Forelimb muscle (tissue), 1 donor: Measurements from ENCODE around the gene GRID2. TPM values are rescaled to one million over a fixed set of nuclear protein-coding genes. Genes with fewer than 3 reads are reported as not detected.
"Not testable (repeated sequence)": the region's sequence is repeated elsewhere in the genome, so short reads cannot be mapped to it uniquely, and the experiment has no call there.

Source experiments
- DNase-seq: peaks from one replicate; pipeline ENCODE4 v3.0.0-alpha.2; 2013; ENCODE audit warnings: low read depth
- polyA plus RNA-seq: library from polyadenylated mRNA; unstranded; fragments of 120-200 nt; gene quantifications from one replicate; pipeline ENCODE4 v1.2.1, GENCODE V29; 2013; ENCODE audit not compliant: insufficient read length

GRID2 gene
- polyA plus RNA-seq, 1 donor: 0.16 TPM

DNA sequence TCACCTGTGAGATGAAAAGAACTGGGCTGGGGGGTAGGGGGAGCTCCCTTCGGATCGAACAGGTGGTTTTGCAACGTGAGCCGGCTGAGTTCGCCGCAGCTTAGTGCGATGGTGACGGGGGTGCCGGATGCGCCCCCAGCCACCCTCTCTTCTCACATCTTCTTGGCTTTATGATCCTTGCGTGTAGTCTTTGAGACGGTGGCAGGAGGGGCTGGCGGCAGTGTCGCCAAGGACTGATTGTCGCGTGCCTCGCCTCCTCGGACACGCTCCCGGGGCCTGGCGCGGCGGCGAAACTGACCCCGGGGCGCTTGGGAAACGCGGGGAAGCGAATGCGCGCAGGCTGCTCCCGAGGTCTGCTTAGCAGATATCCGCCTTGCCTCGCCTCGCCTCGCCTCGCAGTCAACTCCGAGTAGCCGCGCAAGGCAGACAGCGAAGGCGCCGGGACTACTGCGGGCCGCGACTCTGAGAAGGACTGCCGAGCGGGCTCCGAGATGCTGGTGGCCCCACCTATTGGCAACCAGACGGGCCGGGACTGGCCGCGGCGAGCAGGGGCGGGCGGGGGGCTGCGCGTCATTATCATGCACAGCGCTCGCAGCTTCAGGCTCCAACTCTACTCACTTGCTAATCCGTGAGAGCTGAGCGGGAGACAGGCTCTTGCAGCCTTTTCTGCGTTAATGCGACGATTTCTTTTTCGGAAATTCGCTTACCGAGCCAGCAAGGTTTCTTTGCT lies 1.5 kb downstream of the GRID2 start:
- DNase-seq: peak; percentile 19

DNA sequence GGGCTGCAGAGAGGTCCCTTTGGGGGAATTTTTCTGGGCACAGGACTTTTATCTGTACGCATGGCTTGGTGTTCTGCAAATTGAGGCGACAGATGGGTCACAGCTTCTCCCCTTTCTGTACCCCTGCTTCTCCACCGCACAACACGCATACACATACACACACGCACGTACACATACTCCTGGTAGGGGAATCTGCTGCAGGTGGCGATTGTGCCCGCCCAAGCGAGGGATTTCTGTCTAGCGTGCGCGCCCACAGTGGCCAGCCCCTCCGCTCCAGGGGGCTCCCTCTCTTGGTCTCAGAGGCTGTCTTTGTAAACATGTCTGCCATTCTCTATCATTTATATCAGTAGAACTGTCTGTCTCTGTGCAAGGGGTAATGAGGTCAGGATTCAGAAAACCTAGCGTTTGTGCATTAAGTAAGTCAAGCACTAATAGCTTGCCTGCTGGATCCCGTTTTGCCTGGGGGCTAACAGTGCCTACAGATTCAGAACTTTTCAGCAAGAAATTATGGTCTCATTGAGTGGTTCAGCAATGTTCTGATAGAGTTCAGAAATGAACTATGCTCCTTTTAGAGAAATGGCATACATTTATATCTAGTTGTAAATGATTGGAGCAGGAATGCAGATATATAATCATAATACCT lies 2.2 kb downstream of the GRID2 start:
- DNase-seq: no peak

- DNase-seq: no peak
Measured at GRCh38 chr4:92307181-92307580, 3.4 kb downstream of the GRID2 start.

DNA sequence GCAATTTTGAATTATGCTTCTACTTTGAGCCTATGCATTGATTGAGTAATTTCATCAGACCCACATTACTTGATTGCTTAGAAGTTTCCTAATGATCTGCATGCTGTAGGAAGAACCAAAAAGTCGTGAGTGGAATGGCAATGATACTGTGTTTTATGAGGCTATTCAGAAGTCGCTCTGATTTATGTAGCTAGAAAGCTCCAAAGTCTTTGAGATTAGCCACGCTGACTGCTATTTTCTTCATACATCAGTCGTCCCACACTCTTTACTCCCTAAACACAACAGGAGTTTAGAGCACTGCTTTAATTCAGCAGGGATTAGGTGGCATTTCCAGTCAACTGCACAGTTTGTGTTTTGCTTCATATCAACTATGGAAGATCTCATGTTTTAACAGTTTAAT lies 4.1 kb downstream of the GRID2 start:
- no peak for DNase-seq

GRCh38 chr4:92317047-92317446 lies 13.3 kb downstream of the GRID2 start:
- DNase-seq: no peak

DNA sequence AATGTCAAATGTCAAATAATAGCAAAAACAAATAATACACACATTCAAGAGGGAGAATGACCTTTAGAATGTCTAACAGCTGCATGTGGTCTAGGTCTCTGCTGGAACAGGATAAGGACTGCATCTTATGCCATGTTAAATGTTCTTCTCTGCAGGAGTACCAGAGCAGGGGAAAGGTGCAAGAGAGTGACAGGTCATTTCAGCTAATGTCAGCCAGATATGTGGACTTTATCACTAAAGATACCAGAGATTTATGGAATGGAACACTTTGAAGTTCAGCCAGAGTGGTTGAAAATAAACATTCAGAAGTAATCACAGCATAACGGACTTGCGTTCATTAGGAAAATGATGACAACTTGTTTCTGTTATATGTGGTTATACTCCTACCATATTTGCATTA lies 24.3 kb downstream of the GRID2 start:
- no peak for DNase-seq

- DNase-seq: no peak
Measured at GRCh38 chr4:92333016-92333415, 29.2 kb downstream of the GRID2 start.

DNA sequence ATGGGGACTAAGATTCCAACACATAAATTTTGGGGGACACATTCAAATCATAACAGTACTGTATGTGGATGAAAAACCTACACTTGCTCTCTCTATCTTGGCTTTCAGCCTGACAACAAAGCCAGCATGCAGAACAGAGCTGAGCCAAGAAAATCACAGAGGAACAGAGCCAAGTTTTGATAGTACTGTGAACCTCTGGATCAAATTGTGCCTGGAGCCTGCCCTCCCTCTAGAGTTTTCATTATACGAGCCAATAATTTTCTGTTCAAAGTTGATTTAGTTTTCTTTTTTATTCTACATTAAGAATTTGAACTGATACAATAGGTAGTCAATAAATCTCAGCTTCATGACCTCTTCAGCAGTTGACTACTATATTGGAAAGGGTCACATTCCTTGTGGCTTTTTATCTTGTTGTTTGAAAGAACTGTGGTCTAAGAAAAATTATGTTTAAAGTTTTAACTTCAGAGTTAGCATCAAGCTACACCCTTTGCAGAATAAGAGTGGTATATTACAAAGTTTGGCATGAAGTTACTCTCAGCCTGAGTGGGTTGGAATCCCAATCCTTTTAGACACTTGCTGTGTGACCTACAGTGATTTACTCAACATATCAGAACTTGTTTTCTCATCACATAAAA lies 31.1 kb downstream of the GRID2 start:
- peak; percentile 22 for DNase-seq

- DNase-seq: no peak
Measured at GRCh38 chr4:92339676-92340075, 35.9 kb downstream of the GRID2 start.

DNA sequence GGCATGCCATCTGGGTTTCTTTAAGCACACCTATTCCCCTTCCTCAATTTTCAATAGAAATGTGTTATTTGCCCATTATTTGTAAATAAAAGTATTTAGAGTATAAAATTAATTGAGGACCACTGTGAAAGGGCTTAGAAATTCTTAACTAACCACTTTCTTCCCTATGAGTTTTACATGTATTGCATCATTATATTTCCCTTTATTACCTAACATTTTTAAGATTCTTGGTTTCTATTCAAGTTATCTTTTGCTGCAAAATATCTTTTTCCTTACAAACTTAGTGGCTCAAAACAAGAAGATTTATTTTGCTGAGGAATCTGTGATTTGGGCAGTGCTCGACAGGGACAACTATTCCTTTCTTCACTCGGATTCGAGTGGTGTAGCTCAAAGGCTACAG lies 40.5 kb downstream of the GRID2 start:
- no peak for DNase-seq

- DNase-seq: no peak
Measured at GRCh38 chr4:92346289-92346688, 42.5 kb downstream of the GRID2 start.

DNA sequence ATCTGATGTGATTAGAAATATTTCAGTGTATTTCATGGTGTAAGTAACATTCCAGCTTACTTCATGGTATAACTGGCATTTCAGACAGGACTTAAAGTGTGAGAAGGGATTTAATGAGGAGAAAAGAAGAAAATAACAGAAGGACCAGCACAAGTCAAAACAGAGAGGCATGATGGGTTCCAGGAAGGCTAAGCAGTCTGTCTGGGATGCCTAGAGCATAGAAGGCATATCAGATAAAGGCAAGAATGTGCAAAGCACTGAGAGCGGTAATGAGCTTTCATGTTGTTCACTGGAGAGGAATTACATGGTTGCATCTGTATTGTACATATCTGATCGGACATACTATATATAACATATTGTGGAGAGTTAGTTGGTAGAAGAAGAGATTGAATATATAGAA lies 54.2 kb downstream of the GRID2 start:
- no peak for DNase-seq

- DNase-seq: no peak
Measured at GRCh38 chr4:92359491-92359890, 55.7 kb downstream of the GRID2 start.

GRCh38 chr4:92362028-92362427 lies 58.3 kb downstream of the GRID2 start:
- DNase-seq: no peak

GRCh38 chr4:92368653-92369052 lies 64.9 kb downstream of the GRID2 start:
- no peak for DNase-seq

DNA sequence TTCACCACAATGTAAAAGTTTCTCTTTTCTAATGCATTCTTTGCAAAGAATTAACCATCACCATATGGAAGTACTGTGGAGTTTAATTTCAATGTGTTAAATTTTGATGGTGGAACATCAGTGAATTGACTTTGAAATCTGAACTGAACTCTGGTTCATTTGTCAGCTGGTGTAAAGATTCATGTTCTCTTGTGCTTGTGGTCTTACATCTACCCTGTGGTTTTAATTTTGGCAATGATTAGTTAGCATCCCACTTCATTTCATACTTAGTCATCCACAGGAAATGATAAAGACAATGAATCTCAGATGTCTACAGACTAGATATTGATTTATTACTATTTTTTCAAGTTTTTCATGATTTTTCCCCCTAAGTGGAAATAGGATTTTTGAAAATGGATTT lies 77.8 kb downstream of the GRID2 start:
- no peak for DNase-seq

GRCh38 chr4:92382128-92382527 lies 78.4 kb downstream of the GRID2 start:
- no peak for DNase-seq

GRCh38 chr4:92387459-92388069 lies 83.8 kb downstream of the GRID2 start:
- no peak for DNase-seq

DNA sequence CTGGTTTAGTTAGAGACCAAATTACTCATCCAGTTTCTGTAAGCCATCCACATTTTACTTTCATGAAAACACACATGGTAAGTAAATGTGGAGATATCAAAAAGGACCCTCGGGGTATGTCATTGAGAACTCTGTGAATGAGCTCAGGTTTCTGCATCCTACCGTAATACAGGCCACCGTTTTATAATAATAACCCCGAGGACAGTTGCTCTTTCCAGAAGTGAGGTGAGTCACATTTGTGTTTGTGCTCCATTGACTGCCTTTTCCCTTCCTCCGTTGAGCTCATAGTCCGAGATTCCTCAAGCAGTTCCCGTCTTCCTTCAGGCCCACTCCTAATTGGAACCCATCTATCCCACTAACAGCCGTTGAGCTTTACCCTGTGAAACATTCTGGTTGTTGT lies 95.3 kb downstream of the GRID2 start:
- no peak for DNase-seq

GRCh38 chr4:92403525-92403924 lies 99.8 kb downstream of the GRID2 start:
- DNase-seq: not testable (repeated sequence)

- DNase-seq: no peak
Measured at GRCh38 chr4:92406488-92406887, 102.7 kb downstream of the GRID2 start.

DNA sequence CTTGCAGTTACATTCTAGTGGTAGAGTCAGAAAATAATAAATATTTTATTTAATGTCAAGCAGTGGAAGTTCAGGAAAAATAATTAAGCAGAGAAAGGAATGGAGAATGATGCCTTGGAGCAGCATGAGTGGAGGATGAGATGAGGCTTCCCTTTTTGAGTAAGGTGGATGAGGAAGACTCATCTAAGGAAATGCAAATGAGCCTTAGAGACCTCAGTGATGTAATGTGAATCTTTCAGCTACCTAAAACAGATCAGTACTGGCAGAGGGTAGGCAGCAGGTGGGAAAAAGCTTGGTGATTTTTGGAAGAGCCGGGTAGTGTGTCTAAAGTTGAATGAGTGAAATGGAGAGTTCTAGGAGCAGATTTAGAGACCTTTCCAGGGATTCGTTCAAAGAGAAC lies 118.2 kb downstream of the GRID2 start:
- no peak for DNase-seq

DNA sequence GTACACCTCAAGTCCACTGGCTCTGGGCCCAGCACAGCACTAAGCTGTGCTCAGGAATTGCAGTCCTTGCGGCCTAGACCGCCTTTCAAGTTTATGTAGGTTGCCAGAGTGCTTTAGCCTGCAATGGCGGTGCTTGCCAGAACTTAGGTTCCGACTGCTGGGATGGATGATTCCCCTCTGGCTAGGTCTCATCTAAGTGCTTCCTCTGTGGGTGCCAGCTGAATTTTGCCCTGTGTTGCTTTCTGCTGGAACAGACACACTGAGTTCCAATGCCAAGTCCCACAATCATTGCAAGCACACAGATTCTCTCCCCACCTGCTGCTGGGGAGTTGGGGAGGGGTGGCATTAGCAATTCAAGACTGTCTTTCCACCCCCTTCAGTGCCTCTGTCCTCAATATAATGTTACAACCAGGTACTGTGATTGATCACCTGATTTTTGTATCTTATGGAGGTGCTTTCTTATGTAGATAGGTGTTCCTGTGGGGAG lies 129.5 kb downstream of the GRID2 start:
- DNase-seq: no peak
